Ascending aorta (tissue), 2 donors: ENCODE data around the gene SDK1. TPM values are rescaled to one million over a fixed set of nuclear protein-coding genes. Genes with fewer than 3 reads are reported as not detected.
"Not testable (repeated sequence)": the region's sequence is repeated elsewhere in the genome, so short reads cannot be mapped to it uniquely, and the experiment has no call there.

Experiments
- DNase-seq, 2 donors: peaks; one replicate each; pipeline ENCODE4 v3.0.0-alpha.2; 2019; ENCODE audit warnings: low spot score in 2 of 2
- H3K27ac ChIP-seq, 2 donors: fragments of 200-600 bp; sonication (generic); one replicate each; pipeline ENCODE4 v1.5.1; 2016 to 2017; ENCODE audit warnings: mild to moderate bottlenecking in 1 of 2
- H3K27me3 ChIP-seq: fragments of 200-600 bp; sonication (generic); one replicate; pipeline ENCODE4 v1.5.1; 2017
- H3K36me3 ChIP-seq, 2 donors: fragments of 200-600 bp; sonication (generic); one replicate each; pipeline ENCODE4 v1.5.1; 2016
- H3K4me1 ChIP-seq, 2 donors: fragments of 200-600 bp; sonication (generic); one replicate each; pipeline ENCODE4 v1.5.1; 2016 to 2017; ENCODE audit warnings: mild to moderate bottlenecking in 1 of 2
- H3K4me3 ChIP-seq, 2 donors: fragments of 200-600 bp; sonication (generic); one replicate each; pipeline ENCODE4 v1.5.1; 2016 to 2017; ENCODE audit warnings: mild to moderate bottlenecking in 1 of 2
- H3K9me3 ChIP-seq, 2 donors: fragments of 200-600 bp; sonication (generic); one replicate each; pipeline ENCODE4 v1.5.1; 2016
- intact Hi-C: fragments of 100-400 bp; cut with DNase I; formaldehyde crosslinking; loops from one replicate; pipeline ENCODE4 v1.15.1; 2023
- total RNA-seq: library from RNA; depleted of rRNA; stranded (reverse); fragments of >200 nt; gene quantifications from one replicate; pipeline ENCODE4 v1.1.0, GENCODE V29; 2016
- TF ChIP-seq, protein P1 (sequence below), 3 experiments: fragments of 200-600 bp in 2 of 3; fragments of 450-650 bp in 1 of 3; sonication (generic) in 2 of 3; IDR thresholded peaks; one replicate each; pipeline ENCODE4 v1.5.1; 2016 to 2019; ENCODE audit warnings: antibody characterized with exemption in 3 of 3, mild to moderate bottlenecking in 1 of 3, moderate library complexity in 1 of 3

The SDK1 gene
- total RNA-seq, 1 donor from 2014 or later = 13.3 TPM

DNA sequence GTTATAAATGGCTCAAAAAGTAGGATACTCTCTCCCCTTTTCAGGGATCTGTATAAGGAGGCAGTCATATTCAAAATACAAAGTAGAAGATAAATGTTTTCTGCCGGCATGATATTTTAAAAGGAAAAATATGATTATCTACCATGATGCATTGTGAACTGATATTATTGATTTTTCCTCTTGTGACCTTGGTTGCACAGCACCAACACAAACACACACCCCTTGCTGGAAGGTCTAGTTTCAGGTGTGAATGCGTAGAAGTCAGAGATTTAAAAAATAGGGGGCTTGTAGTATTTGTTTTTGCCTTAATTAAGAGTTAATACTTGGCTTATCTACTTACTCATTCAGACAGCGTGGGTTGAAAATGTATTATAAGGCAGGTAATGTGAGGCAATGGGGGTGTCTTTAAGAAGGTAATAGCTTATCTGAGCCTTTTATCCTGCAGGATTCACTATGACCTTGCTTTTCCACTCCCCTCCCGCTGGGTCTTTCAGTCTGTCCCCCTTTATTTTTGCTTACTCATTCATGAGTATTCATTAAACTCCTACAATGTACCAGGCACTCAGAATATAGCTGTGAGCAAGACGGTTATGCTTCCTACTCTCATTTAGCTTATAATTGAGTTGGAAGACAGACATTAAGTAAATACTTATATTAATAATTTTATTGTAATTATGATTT lies 390.6 kb downstream of the SDK1 start:
- no peak for DNase-seq
- TF ChIP-seq, protein P1, sequence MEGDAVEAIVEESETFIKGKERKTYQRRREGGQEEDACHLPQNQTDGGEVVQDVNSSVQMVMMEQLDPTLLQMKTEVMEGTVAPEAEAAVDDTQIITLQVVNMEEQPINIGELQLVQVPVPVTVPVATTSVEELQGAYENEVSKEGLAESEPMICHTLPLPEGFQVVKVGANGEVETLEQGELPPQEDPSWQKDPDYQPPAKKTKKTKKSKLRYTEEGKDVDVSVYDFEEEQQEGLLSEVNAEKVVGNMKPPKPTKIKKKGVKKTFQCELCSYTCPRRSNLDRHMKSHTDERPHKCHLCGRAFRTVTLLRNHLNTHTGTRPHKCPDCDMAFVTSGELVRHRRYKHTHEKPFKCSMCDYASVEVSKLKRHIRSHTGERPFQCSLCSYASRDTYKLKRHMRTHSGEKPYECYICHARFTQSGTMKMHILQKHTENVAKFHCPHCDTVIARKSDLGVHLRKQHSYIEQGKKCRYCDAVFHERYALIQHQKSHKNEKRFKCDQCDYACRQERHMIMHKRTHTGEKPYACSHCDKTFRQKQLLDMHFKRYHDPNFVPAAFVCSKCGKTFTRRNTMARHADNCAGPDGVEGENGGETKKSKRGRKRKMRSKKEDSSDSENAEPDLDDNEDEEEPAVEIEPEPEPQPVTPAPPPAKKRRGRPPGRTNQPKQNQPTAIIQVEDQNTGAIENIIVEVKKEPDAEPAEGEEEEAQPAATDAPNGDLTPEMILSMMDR (IDR thresholded peaks at IDR 0.05) = no peak
- H3K36me3 ChIP-seq = no peaks in the 10 kb centered on the region
- intact Hi-C loops = no loop called here
- no peaks in the 10 kb centered on the region for H3K27me3 ChIP-seq
- H3K4me3 ChIP-seq = no peak overlapping the region
- no peaks in the 10 kb centered on the region for H3K4me1 ChIP-seq
- no peak overlapping the region for H3K27ac ChIP-seq
- no peaks in the 10 kb centered on the region for H3K9me3 ChIP-seq

DNA sequence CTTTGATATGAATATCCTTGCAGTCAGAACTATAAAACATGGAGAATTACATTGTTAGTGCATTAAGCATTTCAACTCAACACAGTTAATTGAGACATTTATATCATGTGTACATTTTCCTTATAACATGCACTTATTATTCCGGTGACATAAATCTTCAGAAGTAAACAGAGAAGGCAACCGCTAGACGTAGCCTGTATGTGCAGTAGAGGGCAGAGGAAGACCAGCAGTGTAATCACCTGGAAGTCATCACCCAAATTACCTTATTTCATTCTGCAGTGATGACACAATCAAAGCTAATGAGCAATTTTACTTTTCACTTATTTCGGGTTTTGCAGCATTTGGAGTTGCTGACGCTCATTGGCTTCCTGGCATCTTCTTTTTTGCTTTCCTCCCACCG lies 394.6 kb downstream of the SDK1 start:
- H3K4me1 ChIP-seq = no peaks in the 10 kb centered on the region
- intact Hi-C loops = no loop called here
- no peaks in the 10 kb centered on the region for H3K36me3 ChIP-seq
- no peak for DNase-seq
- no peaks in the 10 kb centered on the region for H3K9me3 ChIP-seq
- H3K27me3 ChIP-seq = no peaks in the 10 kb centered on the region
- TF ChIP-seq, protein P1 (IDR thresholded peaks at IDR 0.05) = no peak
- H3K4me3 ChIP-seq = no peak overlapping the region
- no peak overlapping the region for H3K27ac ChIP-seq

DNA sequence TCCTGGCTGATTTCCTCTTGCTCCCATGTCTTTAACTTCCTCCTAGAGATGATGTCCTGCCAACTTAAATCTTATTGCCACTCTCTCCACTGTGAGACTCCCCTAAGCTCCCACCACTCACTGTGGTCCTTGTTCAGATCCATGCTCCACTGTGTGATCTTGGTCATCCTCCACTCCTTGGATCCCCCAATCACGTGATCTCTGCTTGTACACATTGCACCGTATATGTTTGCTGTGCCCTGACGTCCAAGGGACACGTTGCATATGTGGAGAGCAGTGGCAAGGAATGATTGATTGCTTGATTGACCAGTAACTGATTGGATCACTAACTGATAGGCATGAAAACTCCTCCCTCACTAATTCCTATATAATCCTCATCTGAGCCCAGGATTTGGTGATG lies 395.1 kb downstream of the SDK1 start:
- Histone ChIP-seq H3K4me3 (no peak overlapping the region), H3K36me3 (no peaks in the 10 kb centered on the region), H3K4me1 (no peaks in the 10 kb centered on the region), H3K9me3 (no peaks in the 10 kb centered on the region), H3K27me3 (no peaks in the 10 kb centered on the region), H3K27ac (no peak overlapping the region)
- TF ChIP-seq, protein P1 (IDR thresholded peaks at IDR 0.05) = no peak
- DNase-seq = no peak
- intact Hi-C loops = no loop called here

DNA sequence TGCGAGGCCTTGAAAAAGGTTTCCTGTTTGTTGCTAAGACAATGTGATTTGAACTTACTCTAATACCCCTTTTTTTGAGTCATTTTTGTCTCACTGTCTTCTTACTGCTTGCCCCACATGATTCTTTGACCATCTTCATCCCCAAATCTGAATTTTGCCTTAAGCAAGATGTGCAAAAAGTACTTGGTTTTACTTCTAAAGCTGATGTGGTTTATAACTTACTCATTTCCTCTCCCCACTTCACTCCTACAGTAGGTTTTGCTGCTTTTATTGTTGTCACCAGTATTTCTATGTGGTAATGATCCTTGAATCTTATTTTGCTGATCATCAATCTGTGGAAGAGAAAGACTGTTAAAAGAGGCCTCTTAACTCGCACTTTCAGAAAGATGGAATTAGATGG lies 396.4 kb downstream of the SDK1 start:
- intact Hi-C loops = no loop called here
- no peaks in the 10 kb centered on the region for H3K36me3 ChIP-seq
- no peaks in the 10 kb centered on the region for H3K27me3 ChIP-seq
- TF ChIP-seq, protein P1 (IDR thresholded peaks at IDR 0.05) = no peak
- DNase-seq = no peak
- no peak overlapping the region for H3K27ac ChIP-seq
- H3K4me3 ChIP-seq = no peak overlapping the region
- no peaks in the 10 kb centered on the region for H3K4me1 ChIP-seq
- no peaks in the 10 kb centered on the region for H3K9me3 ChIP-seq

DNA sequence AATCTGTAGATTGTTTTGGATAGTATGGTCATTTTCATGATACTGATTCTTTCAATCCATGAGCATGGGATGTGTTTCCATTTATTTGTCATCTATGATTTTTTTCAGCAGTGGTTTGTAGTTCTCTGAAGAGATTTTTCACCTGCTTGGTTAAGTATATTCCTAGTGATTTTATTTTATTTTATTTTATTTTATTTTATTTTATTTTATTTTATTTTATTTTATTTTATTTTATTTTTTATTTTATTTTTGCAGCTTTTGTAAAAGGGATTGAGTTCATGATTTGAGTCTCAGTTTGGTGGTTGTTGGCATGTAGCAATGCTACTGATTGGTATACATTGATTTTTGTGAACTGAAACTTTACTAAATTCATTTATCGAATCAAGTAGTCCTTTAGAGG lies 404.2 kb downstream of the SDK1 start:
- no peak overlapping the region for H3K27ac ChIP-seq
- H3K36me3 ChIP-seq = no peaks in the 10 kb centered on the region
- no peak overlapping the region for H3K4me3 ChIP-seq
- TF ChIP-seq, protein P1 (IDR thresholded peaks at IDR 0.05) = no peak
- no peaks in the 10 kb centered on the region for H3K27me3 ChIP-seq
- H3K9me3 ChIP-seq = peaks cover 0 to 4% of the 10 kb centered on the region in 2 donors
- intact Hi-C loops = no loop called here
- no peaks in the 10 kb centered on the region for H3K4me1 ChIP-seq
- DNase-seq = no peak

DNA sequence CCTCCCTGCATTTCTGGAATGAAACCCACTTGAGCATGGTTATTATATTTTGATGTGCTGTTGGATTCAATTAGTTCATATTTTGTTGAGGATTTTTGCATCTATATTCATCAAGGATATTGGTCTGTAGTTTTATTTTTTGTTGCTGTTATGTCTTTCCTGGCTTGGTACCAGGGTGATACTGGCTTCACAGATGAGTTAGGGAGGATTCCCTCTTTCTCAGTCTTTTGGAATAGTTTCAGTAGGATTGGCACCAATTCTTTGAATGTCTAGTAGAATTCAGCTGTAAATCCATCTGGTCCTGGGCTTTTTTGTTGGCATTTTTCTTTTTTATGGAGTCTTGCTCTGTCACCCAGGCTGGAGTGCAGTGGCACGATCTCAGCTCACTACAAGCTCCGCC lies 405.0 kb downstream of the SDK1 start:
- H3K27ac ChIP-seq, H3K9me3 ChIP-seq, H3K4me3 ChIP-seq, H3K4me1 ChIP-seq, H3K36me3 ChIP-seq, intact Hi-C loops, DNase-seq, H3K27me3 ChIP-seq: not testable (repeated sequence)
